ENCODE measurements around the gene ZNF624.

Gene ZNF624

GRCh38 chr17:16622540-16623277, 30.9 kb downstream of the ZNF624 start:
- TF ChIP-seq POLR2AphosphoS5 (IDR thresholded peaks at IDR 0.05; ENCODE audit: low read depth, low read length) (no peak), FOXP2 (optimal IDR thresholded peaks at IDR 0.05; ENCODE audit: borderline replicate concordance, extremely low read depth, extremely low read length, insufficient read depth) (no peak), REST (IDR thresholded peaks at IDR 0.05; ENCODE audit: insufficient read depth in 1 of 2, low read depth in 2 of 2, low read length in 2 of 2) (no peak), SIN3A (IDR thresholded peaks at IDR 0.05; ENCODE audit: borderline replicate concordance, insufficient read depth, low read length) (no peak), TAF1 (IDR thresholded peaks at IDR 0.05; ENCODE audit: borderline replicate concordance, insufficient read depth, low read length) (no peak)

GRCh38 chr17:16617481-16618060, 36.1 kb downstream of the ZNF624 start:
- no peak for TF ChIP-seq TAF1 (IDR thresholded peaks at IDR 0.05; ENCODE audit: borderline replicate concordance, insufficient read depth, low read length)
- no peak for TF ChIP-seq REST (IDR thresholded peaks at IDR 0.05; ENCODE audit: insufficient read depth in 1 of 2, low read depth in 2 of 2, low read length in 2 of 2)
- no peak for TF ChIP-seq POLR2AphosphoS5 (IDR thresholded peaks at IDR 0.05; ENCODE audit: low read depth, low read length)
- TF ChIP-seq SIN3A (IDR thresholded peaks at IDR 0.05; ENCODE audit: borderline replicate concordance, insufficient read depth, low read length), result no peak
- TF ChIP-seq FOXP2 (optimal IDR thresholded peaks at IDR 0.05; ENCODE audit: borderline replicate concordance, extremely low read depth, extremely low read length, insufficient read depth), result no peak

- TF ChIP-seq POLR2AphosphoS5 (IDR thresholded peaks at IDR 0.05; ENCODE audit: low read depth, low read length) (no peak), REST (IDR thresholded peaks at IDR 0.05; ENCODE audit: insufficient read depth in 1 of 2, low read depth in 2 of 2, low read length in 2 of 2) (no peak), FOXP2 (optimal IDR thresholded peaks at IDR 0.05; ENCODE audit: borderline replicate concordance, extremely low read depth, extremely low read length, insufficient read depth) (no peak), TAF1 (IDR thresholded peaks at IDR 0.05; ENCODE audit: borderline replicate concordance, insufficient read depth, low read length) (no peak)
Measured at GRCh38 chr17:16599537-16599936, 54.1 kb downstream of the ZNF624 start.

- TF ChIP-seq REST (IDR thresholded peaks at IDR 0.05; ENCODE audit: insufficient read depth in 1 of 2, low read depth in 2 of 2, low read length in 2 of 2) (no peak), TAF1 (IDR thresholded peaks at IDR 0.05; ENCODE audit: borderline replicate concordance, insufficient read depth, low read length) (no peak)
Measured at GRCh38 chr17:16593356-16594102, 60.1 kb downstream of the ZNF624 start.

All from PFSK-1 (cell line).